Measurements from ENCODE around the gene ACOT9. TPM values are rescaled to one million over a fixed set of nuclear protein-coding genes. Genes with fewer than 3 reads are reported as not detected.

ACOT9 gene
- total RNA-seq, result 54.3 and 69.3 TPM in 2 replicates

GRCh38 chrX:23742697-23743622 is at the start of gene ACOT9:
Gene ACOT9, minus strand, starts transcription at chrX:23743276. Its CDS starts 132 bp downstream, at chrX:23743144.

GRCh38 chrX:23782863-23783588 is 40.0 kb upstream of the ACOT9 start, which contains the start of gene SAT1:
Gene SAT1, plus strand, starts transcription at chrX:23783173. Its CDS starts 179 bp downstream, at chrX:23783352.

GRCh38 chrX:23667239-23668177 is 75.6 kb downstream of the ACOT9 start, which contains the start of gene PRDX4:
Gene PRDX4, plus strand, starts transcription at chrX:23667493. Its CDS starts 78 bp downstream, at chrX:23667571.

Other genes starting within 250 kb of the ACOT9 start
- gene PRDX4, start 75.8 kb downstream of the ACOT9 start, total RNA-seq, result 183 and 214 TPM in 2 replicates
- gene SAT1, start 39.9 kb upstream of the ACOT9 start, total RNA-seq, result 249 and 267 TPM in 2 replicates
- gene APOO, start 164.7 kb upstream of the ACOT9 start, total RNA-seq, result 7.7 and 8.5 TPM in 2 replicates
- gene CXorf58, start 164.7 kb upstream of the ACOT9 start, total RNA-seq, result under 0.01 TPM in 1 of 2 replicates, not detected in the other